Psoas muscle (tissue), 8 donors: ENCODE data around the gene TPST1. TPM values are rescaled to one million over a fixed set of nuclear protein-coding genes. Genes with fewer than 3 reads are reported as not detected.
A peak's percentile ranks its signal among the peaks of the same experiment; 100 is the strongest.
"Not testable (repeated sequence)": the region's sequence is repeated elsewhere in the genome, so short reads cannot be mapped to it uniquely, and the experiment has no call there.

Source experiments
- ATAC-seq, 4 donors: fragments of 200-7000 bp; cut with Tn5 transposase; one replicate each; pipeline ENCODE4 v1.9.1; 2020; ENCODE audit warnings: moderate library complexity in 3 of 4, mild to moderate bottlenecking in 2 of 4
- DNase-seq, 2 donors: peaks; one replicate each; pipeline ENCODE4 v3.0.0-alpha.2; 2020
- H3K27ac ChIP-seq: fragments of 200-600 bp; one replicate; pipeline ENCODE4 v1.8.0; 2022
- H3K27me3 ChIP-seq, 3 donors: fragments of 200-600 bp in 1 of 3; one replicate each; pipeline versions ENCODE4 v1.6.1 to v1.8.0; 2013 to 2022; ENCODE audit warnings: low read length in 2 of 3, mild to moderate bottlenecking in 2 of 3, moderate library complexity in 1 of 3; ENCODE audit not compliant: insufficient read depth in 3 of 3
- H3K36me3 ChIP-seq, 2 donors: fragments of 200-600 bp in 1 of 2; one replicate each; pipeline versions ENCODE4 v1.6.1 to v1.8.0; 2013 to 2022; ENCODE audit warnings: low read depth in 1 of 2, mild to moderate bottlenecking in 1 of 2, moderate library complexity in 1 of 2; ENCODE audit not compliant: insufficient read depth in 1 of 2
- H3K4me1 ChIP-seq: fragments of 200-600 bp; one replicate; pipeline ENCODE4 v1.8.0; 2022
- H3K4me3 ChIP-seq: fragments of 200-600 bp; one replicate; pipeline ENCODE4 v1.8.0; 2022; ENCODE audit warnings: mild to moderate bottlenecking
- H3K9me3 ChIP-seq: fragments of 200-600 bp; one replicate; pipeline ENCODE4 v1.8.0; 2022
- CTCF ChIP-seq: fragments of 200-600 bp; IDR thresholded peaks from one replicate; pipeline ENCODE4 v1.8.0; 2022; ENCODE audit warnings: antibody characterized with exemption
- WGBS, 3 donors: extraction: QIAGEN DNeasy Blood & Tissue Kit; methylation state at CpG; one replicate each; pipeline versions ENCODE4 v1.1.6 to v1.1.7; 2013; 5-methylcytosine and 5-hydroxymethylcytosine counted together
- intact Hi-C, 2 donors: fragments of 100-400 bp; cut with DNase I; formaldehyde crosslinking; loops; one replicate each; pipeline versions ENCODE4 v1.11.0 to v1.14.2; 2022
- polyA plus RNA-seq, 3 donors: library from polyadenylated mRNA; stranded (reverse); fragments of 200-250 nt; gene quantifications; one replicate each; pipeline ENCODE4 v1.2.3, GENCODE V29; 2013
- total RNA-seq, 4 donors: library from RNA; stranded (reverse); fragmentation: NEBNext Ultra II Directional in 2 of 4; extraction: Animal tissue kit (Norgen Biotek cat#: 25700) in 2 of 4; gene quantifications; one replicate each; pipeline versions ENCODE4 v1.2.1 to v1.2.4, GENCODE V29; 2021 to 2023
- donor health status: healthy with polysubstance abuse.
- donor health status: DM: no; HTN: no; CAD: no; lungs with moderate emphysema.
- donor health status: Bipolar disorder and iron deficiency.
- donor health status: healthy.
- donor health status: DM: yes; HTN: yes; CAD: no.
- donor health status: DM: no; HTN: no; CAD: no.
- donor health status: DM: no; HTN: no; CAD: no.
- donor health status: DM: yes; HTN: yes; CAD: no.

The TPST1 gene
- total and polyA plus RNA-seq, 7 donors: 1.8 to 4.5 (median 2.8) TPM

DNA sequence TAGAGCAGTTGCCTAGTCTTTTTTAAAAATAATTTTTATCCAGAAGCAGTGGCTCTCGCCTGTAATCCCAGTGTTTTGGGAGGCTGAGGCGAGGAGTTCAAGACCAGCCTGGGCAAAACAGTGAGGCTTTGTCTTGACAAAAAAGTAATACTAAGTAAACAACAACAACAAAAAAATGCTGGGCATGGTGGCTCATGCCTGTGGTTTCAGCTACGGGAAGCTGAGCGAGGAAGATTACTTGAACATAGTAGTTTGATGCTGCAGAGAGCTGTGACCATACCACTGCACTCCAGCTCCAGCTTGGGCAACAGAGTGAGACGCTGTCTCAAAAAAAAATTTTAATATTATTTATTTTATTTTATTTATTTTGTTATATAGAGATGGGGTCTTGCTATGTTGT lies 31.3 kb upstream of the TPST1 start:
- no peak for ATAC-seq
- H3K9me3 ChIP-seq: no peaks in the 10 kb centered on the region
- H3K4me1 ChIP-seq: no peaks in the 10 kb centered on the region
- no peaks in the 10 kb centered on the region for H3K27me3 ChIP-seq
- WGBS, 3 donors: 90 to 92% (median 92%) methylated on average over 5 of the region's 5 CpGs
- DNase-seq: no peak
- intact Hi-C loops: no loop called here
- no peak overlapping the region for H3K27ac ChIP-seq
- no peak overlapping the region for H3K4me3 ChIP-seq
- TF ChIP-seq CTCF: no peak
- H3K36me3 ChIP-seq: no peaks in the 10 kb centered on the region

DNA sequence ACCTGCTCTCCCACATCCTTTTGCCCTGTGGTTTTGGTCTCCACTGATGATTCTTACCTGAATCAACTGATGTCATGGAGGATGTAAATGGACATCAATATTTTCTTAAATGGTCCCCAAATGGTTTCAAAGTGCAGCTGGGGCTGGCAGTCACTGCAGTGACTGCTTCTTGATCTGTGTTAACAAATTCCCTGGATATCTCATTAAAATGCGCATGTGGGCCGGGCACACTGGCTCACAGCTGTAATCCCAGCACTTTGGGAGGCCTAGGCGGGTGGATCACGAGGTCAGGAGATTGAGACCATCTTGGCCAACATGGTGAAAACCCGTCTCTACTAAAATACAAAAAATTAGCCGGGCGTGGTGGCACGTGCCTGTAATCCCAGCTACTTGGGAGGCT lies 30.1 kb upstream of the TPST1 start:
- H3K27ac ChIP-seq, H3K27me3 ChIP-seq, ATAC-seq, H3K4me3 ChIP-seq, H3K4me1 ChIP-seq, H3K36me3 ChIP-seq, H3K9me3 ChIP-seq, intact Hi-C loops, DNase-seq: not testable (repeated sequence)
- WGBS, 3 donors: 69 to 71% (median 70%) methylated on average over 8 of the region's 8 CpGs

DNA sequence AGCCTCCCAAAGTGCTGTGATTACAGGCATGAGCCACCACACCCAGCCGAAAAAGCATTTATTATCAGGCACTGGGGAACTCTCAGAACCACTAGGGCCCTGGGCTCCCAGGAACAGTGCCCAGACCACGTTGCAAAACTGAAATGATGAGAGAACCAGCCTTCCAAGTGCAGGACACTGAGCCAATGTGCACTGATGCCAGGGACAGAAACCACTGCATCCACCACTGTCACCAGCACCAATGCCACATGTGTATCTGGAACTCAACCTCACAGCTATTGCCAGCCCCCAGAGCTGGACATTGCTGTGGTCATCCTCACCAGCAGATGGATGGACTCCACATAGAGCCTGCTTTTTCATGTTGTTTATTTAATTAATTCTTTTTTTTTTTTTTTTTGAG lies 28.2 kb upstream of the TPST1 start:
- H3K27ac ChIP-seq: no peak overlapping the region
- H3K4me3 ChIP-seq: no peak overlapping the region
- no peaks in the 10 kb centered on the region for H3K36me3 ChIP-seq
- H3K9me3 ChIP-seq: no peaks in the 10 kb centered on the region
- no peaks in the 10 kb centered on the region for H3K4me1 ChIP-seq
- 26 to 59% (median 39%) methylated on average over 2 of the region's 2 CpGs for WGBS, 3 donors
- no peak for TF ChIP-seq CTCF
- DNase-seq (peak; percentile 32 to 58), ATAC-seq (no peak)
- H3K27me3 ChIP-seq: no peaks in the 10 kb centered on the region
- intact Hi-C loops: no loop called here

DNA sequence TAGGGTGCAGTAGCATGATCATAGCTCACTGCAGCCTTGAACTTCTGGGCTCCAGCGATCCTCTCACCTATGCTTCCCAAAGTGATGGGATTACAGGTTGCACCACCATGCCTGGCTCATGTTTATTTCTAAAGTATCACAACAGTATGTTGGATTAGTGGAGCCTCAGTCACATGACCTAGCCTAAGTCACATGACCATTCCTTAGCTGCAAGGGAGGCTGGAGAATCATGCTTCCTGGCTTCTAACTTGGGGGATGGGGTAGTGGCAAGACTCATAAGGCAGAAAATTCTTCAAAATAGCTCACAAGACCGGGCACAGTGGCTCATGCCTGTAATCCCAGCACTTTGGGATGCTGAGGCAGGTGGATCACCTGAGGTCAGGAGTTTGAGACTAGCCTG lies 26.9 kb upstream of the TPST1 start:
- DNase-seq (no peak), ATAC-seq (no peak)
- Histone ChIP-seq H3K27me3 (no peaks in the 10 kb centered on the region), H3K4me3 (no peak overlapping the region), H3K9me3 (no peaks in the 10 kb centered on the region), H3K27ac (no peak overlapping the region), H3K4me1 (no peaks in the 10 kb centered on the region), H3K36me3 (no peaks in the 10 kb centered on the region)
- WGBS, 3 donors: 95 to 100% (median 96%) methylated on average over 2 of the region's 2 CpGs
- intact Hi-C loops: no loop called here
- TF ChIP-seq CTCF: no peak

GRCh38 chr7:66181329-66181728 lies 23.8 kb upstream of the TPST1 start:
- no peak overlapping the region for H3K4me3 ChIP-seq
- H3K36me3 ChIP-seq: no peaks in the 10 kb centered on the region
- TF ChIP-seq CTCF: no peak
- ATAC-seq (no peak), DNase-seq (no peak)
- no peaks in the 10 kb centered on the region for H3K9me3 ChIP-seq
- intact Hi-C loops: no loop called here
- H3K27ac ChIP-seq: no peak overlapping the region
- no peaks in the 10 kb centered on the region for H3K27me3 ChIP-seq
- no peaks in the 10 kb centered on the region for H3K4me1 ChIP-seq
